Liver (tissue), 10 donors: ENCODE measurements around the gene TIMP1. TPM values are rescaled to one million over a fixed set of nuclear protein-coding genes. Genes with fewer than 3 reads are reported as not detected.

Experiments
- DNase-seq: peaks from one replicate; pipeline ENCODE4 v3.0.0-alpha.2; 2017; ENCODE audit warnings: low spot score
- H3K27ac ChIP-seq, 2 donors: one replicate each; pipeline ENCODE4 v1.7.0; 2013; ENCODE audit warnings: inconsistent platforms in 2 of 2, low read length in 2 of 2, control low read depth in 1 of 2, low read depth in 1 of 2, mild to moderate bottlenecking in 1 of 2
- H3K27me3 ChIP-seq, 4 donors: one replicate each; pipeline versions ENCODE4 v1.6.1 to v1.7.0; 2013; ENCODE audit warnings: low read length in 3 of 4, inconsistent platforms in 1 of 4, mild to moderate bottlenecking in 1 of 4, moderate library complexity in 1 of 4; ENCODE audit not compliant: control insufficient read depth in 4 of 4, insufficient read depth in 4 of 4
- H3K36me3 ChIP-seq, 4 donors: one replicate each; pipeline versions ENCODE4 v1.6.1 to v1.7.0; 2013; ENCODE audit warnings: low read length in 3 of 4, mild to moderate bottlenecking in 3 of 4, low read depth in 1 of 4, moderate library complexity in 1 of 4; ENCODE audit not compliant: control insufficient read depth in 4 of 4, insufficient read depth in 3 of 4
- H3K4me1 ChIP-seq, 4 donors: one replicate each; pipeline versions ENCODE4 v1.6.1 to v1.7.0; 2013; ENCODE audit warnings: low read length in 3 of 4, mild to moderate bottlenecking in 3 of 4, moderate library complexity in 1 of 4; ENCODE audit not compliant: control insufficient read depth in 4 of 4, insufficient read depth in 4 of 4
- H3K4me3 ChIP-seq, 3 donors: one replicate each; pipeline versions ENCODE4 v1.6.1 to v1.7.0; 2013; ENCODE audit warnings: low read length in 3 of 3, control low read depth in 1 of 3, low read depth in 1 of 3, mild to moderate bottlenecking in 1 of 3
- H3K9ac ChIP-seq, 2 donors: one replicate each; pipeline ENCODE4 v1.7.0; 2013; ENCODE audit warnings: low read length in 2 of 2, mild to moderate bottlenecking in 2 of 2, moderate library complexity in 2 of 2, control low read depth in 1 of 2, low read depth in 1 of 2
- H3K9me3 ChIP-seq, 4 donors: one replicate each; pipeline versions ENCODE4 v1.6.1 to v1.7.0; 2013; ENCODE audit warnings: low read length in 3 of 4; ENCODE audit not compliant: control insufficient read depth in 4 of 4
- ATF3 ChIP-seq: IDR thresholded peaks from 2 replicates; pipeline ENCODE4 v1.6.1; 2016; ENCODE audit warnings: antibody characterized with exemption
- CTCF ChIP-seq: fragments of 150-350 bp; IDR thresholded peaks from 2 replicates; pipeline ENCODE4 v1.5.1; 2017; ENCODE audit warnings: improper control_type of control experiment, low read depth, low read length; ENCODE audit not compliant: missing input control
- GABPA ChIP-seq, 2 donors: IDR thresholded peaks in 1 of 2; conservative IDR thresholded peaks in 1 of 2; 2 replicates each; pipeline ENCODE4 v1.6.1; 2016; ENCODE audit warnings: antibody characterized with exemption in 2 of 2, mild to moderate bottlenecking in 1 of 2, moderate library complexity in 1 of 2
- JUND ChIP-seq, 2 donors: IDR thresholded peaks; 2 replicates each; pipeline ENCODE4 v1.6.1; 2016; ENCODE audit warnings: antibody characterized with exemption in 2 of 2
- NR2F2 ChIP-seq: IDR thresholded peaks from 2 replicates; pipeline ENCODE4 v1.6.1; 2016; ENCODE audit warnings: antibody characterized with exemption
- RAD21 ChIP-seq, 2 donors: IDR thresholded peaks; 2 replicates each; pipeline ENCODE4 v1.6.1; 2016; ENCODE audit warnings: antibody characterized with exemption in 2 of 2, mild to moderate bottlenecking in 2 of 2
- REST ChIP-seq: IDR thresholded peaks from 2 replicates; pipeline ENCODE4 v1.6.1; 2016; ENCODE audit warnings: antibody characterized with exemption, mild to moderate bottlenecking
- TAF1 ChIP-seq: conservative IDR thresholded peaks from 2 replicates; pipeline ENCODE4 v1.6.1; 2016; ENCODE audit warnings: antibody characterized with exemption, mild to moderate bottlenecking
- WGBS: extraction: QIAGEN DNeasy Blood & Tissue Kit; methylation state at CpG from one replicate; pipeline ENCODE4 v1.1.7; 2013; 5-methylcytosine and 5-hydroxymethylcytosine counted together
- polyA plus RNA-seq, 2 donors: library from polyadenylated mRNA; stranded (reverse) in 1 of 2; unstranded in 1 of 2; fragments of 200-250 nt in 1 of 2; fragments of >200 nt in 1 of 2; fragmentation: Nextera tagmentation in 1 of 2; extraction: Ambion mirVana in 1 of 2; gene quantifications; one replicate each; pipeline versions ENCODE4 v1.2.1 to v1.2.3, GENCODE V29; 2013 to 2015
- small RNA-seq: library from RNA; depleted of rRNA; stranded (forward); fragments of <200 nt; gene quantifications from one replicate; pipeline ENCODE3, GENCODE V24; 2014
- total RNA-seq, 2 donors: library from RNA; depleted of rRNA; stranded (reverse); fragments of >200 nt; gene quantifications; one replicate each; pipeline ENCODE4 v1.2.3, GENCODE V29; 2014
- donor health status: healthy.
- donor health status: healthy.
- donor health status: healthy.
- donor health status: healthy.
- donor health status: healthy.

Gene TIMP1
- total and polyA plus RNA-seq, 4 donors: 18.0 to 1,609 (median 146) TPM

- no peak for DNase-seq
- Histone ChIP-seq H3K9me3 (peaks cover 0 to 6% (median 0%) of the 10 kb centered on the region in 4 donors), H3K36me3 (peaks cover 11 to 31% (median 12%) of the 10 kb centered on the region in 4 donors), H3K4me3 (no peak overlapping the region), H3K4me1 (peaks cover 0 to under 1% (median 0%) of the 10 kb centered on the region in 4 donors), H3K27ac (no peak overlapping the region), H3K27me3 (no peaks in the 10 kb centered on the region), H3K9ac (no peak overlapping the region)
- TF ChIP-seq GABPA (IDR thresholded peaks at IDR 0.05 in 1 of 2, conservative IDR thresholded peaks at IDR 0.05 in 1 of 2) (no peak), REST (no peak), ATF3 (no peak), RAD21 (IDR thresholded peaks at IDR 0.05) (no peak), CTCF (no peak), TAF1 (no peak), NR2F2 (no peak), JUND (IDR thresholded peaks at IDR 0.05) (no peak)
- WGBS: 85% methylated on average over 16 of the region's 16 CpGs
Measured at GRCh38 chrX:47634871-47635575, 52.8 kb downstream of the TIMP1 start.

Small RNA genes lying within 50 kb of the gene (small RNA-seq; reads per million reads assigned to genes)
- not detected for gene MIR4769

Other genes with a start within 250 kb of the TIMP1 start
- gene ZNF157, start 211.9 kb upstream of the TIMP1 start, total RNA-seq: under 1 TPM in 1 of 2 donors, not detected in 1; 0.05 TPM
- not detected for gene ZNF157, start 211.9 kb upstream of the TIMP1 start, polyA plus RNA-seq
- gene ZNF41, start 99.2 kb upstream of the TIMP1 start, total RNA-seq: 1 to 10 TPM; 2.9 to 5.0 TPM
- gene ZNF41, start 99.2 kb upstream of the TIMP1 start, polyA plus RNA-seq: 1 to 10 TPM; 1.9 to 2.2 TPM
- 10 to 100 TPM; 16.2 to 32.4 TPM for gene ARAF, start 21.2 kb upstream of the TIMP1 start, total RNA-seq
- gene ARAF, start 21.2 kb upstream of the TIMP1 start, polyA plus RNA-seq: 10 to 100 TPM; 45.4 to 59.8 TPM
- gene SYN1, start 37.4 kb downstream of the TIMP1 start, total RNA-seq: under 1 TPM; 0.09 to 0.33 TPM
- 1 to 10 TPM in 1 of 2 donors, under 1 TPM in 1; 0.86 to 2.5 TPM for gene SYN1, start 37.4 kb downstream of the TIMP1 start, polyA plus RNA-seq
- 10 to 100 TPM; 14.1 to 19.0 TPM for gene CFP, start 47.5 kb downstream of the TIMP1 start, total RNA-seq
- 10 to 100 TPM; 10.0 to 26.0 TPM for gene CFP, start 47.5 kb downstream of the TIMP1 start, polyA plus RNA-seq
- gene ELK1, start 68.1 kb downstream of the TIMP1 start, total RNA-seq: 10 to 100 TPM in 1 of 2 donors, 1 to 10 TPM in 1; 6.2 to 14.1 TPM
- 10 to 100 TPM in 1 of 2 donors, 1 to 10 TPM in 1; 9.1 to 20.2 TPM for gene ELK1, start 68.1 kb downstream of the TIMP1 start, polyA plus RNA-seq
- gene UXT, start 76.7 kb downstream of the TIMP1 start, total RNA-seq: 10 to 100 TPM; 34.0 to 62.1 TPM
- gene UXT, start 76.7 kb downstream of the TIMP1 start, polyA plus RNA-seq: 10 to 100 TPM; 68.5 to 99.0 TPM